WERI-Rb-1 (cell line): ENCODE data around the gene MIPOL1.
A peak's percentile ranks its signal among the peaks of the same experiment; 100 is the strongest.
"Not testable (repeated sequence)": the region's sequence is repeated elsewhere in the genome, so short reads cannot be mapped to it uniquely, and the experiment has no call there.

Experiments used
- DNase-seq: peaks from one replicate; pipeline ENCODE4 v3.0.0-alpha.2; 2020
- H3K27ac ChIP-seq: fragments of 250-450 bp; sonication (Bioruptor Pico); 2 replicates; pipeline ENCODE4 v1.5.1; 2020; ENCODE audit warnings: mild to moderate bottlenecking, moderate library complexity
- H3K27me3 ChIP-seq: fragments of 250-450 bp; sonication (Bioruptor Pico); 2 replicates; pipeline ENCODE4 v1.5.1; 2021; ENCODE audit warnings: mild to moderate bottlenecking, low read depth, moderate library complexity; ENCODE audit not compliant: insufficient read depth, severe bottlenecking
- H3K36me3 ChIP-seq: fragments of 250-450 bp; sonication (Bioruptor Pico); 2 replicates; pipeline ENCODE4 v1.5.1; 2020; ENCODE audit warnings: mild to moderate bottlenecking, moderate library complexity
- H3K4me3 ChIP-seq: 2 replicates; pipeline ENCODE4 v1.5.1; 2011; ENCODE audit warnings: low read depth, mild to moderate bottlenecking, control low read depth, low read length
- H3K9me3 ChIP-seq: fragments of 250-450 bp; sonication (Bioruptor Pico); 2 replicates; pipeline ENCODE4 v1.5.1; 2021; ENCODE audit warnings: mild to moderate bottlenecking, moderate library complexity; ENCODE audit not compliant: severe bottlenecking
- CTCF ChIP-seq: IDR thresholded peaks from 2 replicates; pipeline ENCODE4 v1.5.1; 2011; ENCODE audit warnings: low read depth, mild to moderate bottlenecking, control low read depth, inconsistent platforms, low read length

The MIPOL1 gene

GRCh38 chr14:37221073-37221472 is 23.3 kb downstream of the MIPOL1 start:
- H3K27ac ChIP-seq: no peak overlapping the region
- no peaks in the 10 kb centered on the region for H3K27me3 ChIP-seq
- H3K4me3 ChIP-seq: no peak overlapping the region
- no peak for TF ChIP-seq CTCF
- no peaks in the 10 kb centered on the region for H3K36me3 ChIP-seq
- no peak for DNase-seq
- peaks cover 9% of the 10 kb centered on the region for H3K9me3 ChIP-seq

GRCh38 chr14:37223947-37224474 is 26.3 kb downstream of the MIPOL1 start:
- Histone ChIP-seq H3K4me3 (no peak overlapping the region), H3K27ac (no peak overlapping the region), H3K27me3 (no peaks in the 10 kb centered on the region), H3K9me3 (peaks cover 9% of the 10 kb centered on the region), H3K36me3 (no peaks in the 10 kb centered on the region)
- TF ChIP-seq CTCF: no peak
- no peak for DNase-seq

- not testable (repeated sequence) for H3K4me3 ChIP-seq, DNase-seq, H3K9me3 ChIP-seq, H3K27ac ChIP-seq, H3K27me3 ChIP-seq, H3K36me3 ChIP-seq
These were observed 27.9 kb downstream of the MIPOL1 start for GRCh38 chr14:37225668-37226067.

GRCh38 chr14:37230551-37231194 is 32.9 kb downstream of the MIPOL1 start:
- Histone ChIP-seq H3K27ac (no peak overlapping the region), H3K4me3 (no peak overlapping the region), H3K9me3 (peaks cover under 1% of the 10 kb centered on the region), H3K36me3 (no peaks in the 10 kb centered on the region), H3K27me3 (no peaks in the 10 kb centered on the region)
- TF ChIP-seq CTCF: peak; percentile 30; the same call in 1 of the 2 replicates
- no peak for DNase-seq

- no peaks in the 10 kb centered on the region for H3K36me3 ChIP-seq
- peak; percentile 54 for TF ChIP-seq CTCF
- no peak overlapping the region for H3K27ac ChIP-seq
- H3K9me3 ChIP-seq: no peaks in the 10 kb centered on the region
- no peaks in the 10 kb centered on the region for H3K27me3 ChIP-seq
- no peak for DNase-seq
- H3K4me3 ChIP-seq: no peak overlapping the region
These were observed 35.3 kb downstream of the MIPOL1 start for GRCh38 chr14:37232907-37233481.

GRCh38 chr14:37234222-37234621 is 36.5 kb downstream of the MIPOL1 start:
- Histone ChIP-seq H3K4me3 (no peak overlapping the region), H3K27ac (no peak overlapping the region), H3K36me3 (no peaks in the 10 kb centered on the region), H3K27me3 (no peaks in the 10 kb centered on the region), H3K9me3 (no peaks in the 10 kb centered on the region)
- no peak for TF ChIP-seq CTCF
- DNase-seq: no peak

- not testable (repeated sequence) for H3K27me3 ChIP-seq, H3K36me3 ChIP-seq, DNase-seq, H3K9me3 ChIP-seq, H3K27ac ChIP-seq, H3K4me3 ChIP-seq
These were observed 38.3 kb downstream of the MIPOL1 start for GRCh38 chr14:37236044-37236443.
